Heart left ventricle (tissue), 13 donors: ENCODE measurements around the gene LMNTD2.

ENCODE experiments used
- POLR2A ChIP-seq, 2 donors: fragments of 450-650 bp; IDR thresholded peaks; one replicate each; pipeline ENCODE4 v1.6.1; 2017; ENCODE audit warnings: antibody characterized with exemption in 2 of 2, mild to moderate bottlenecking in 2 of 2, moderate library complexity in 2 of 2
- TF ChIP-seq, protein P1 (sequence below), 12 donors: fragments of 200-600 bp; sonication (generic) in 4 of 12; IDR thresholded peaks; one replicate each; pipeline versions ENCODE4 v1.5.0 to v1.8.0; 2018 to 2022; ENCODE audit warnings: antibody characterized with exemption in 12 of 12, mild to moderate bottlenecking in 5 of 12
- donor health status: ischemic (EF 13 %, LVEDD 7.1; RV severe dilation, severe dysfunction).
- donor health status: DM: no; HTN: yes; CAD: no.
- donor health status: DM: no; HTN: no; CAD: no.
- donor health status: ischemic (EF 25% LVEDD 6.9; RV normal size, moderate dysfunction).
- donor health status: ischemic (EF 25% LVEDD 5.7; RV mildly dilated, moderate dysfunction).
- donor health status: ischemic (EF 35%, LVEDD 5.7; RV mildly dilated, moderate dysfunction).
- donor health status: nonischemic (EF 11% LVEDD 7.7; RV severe dilation, severe dysfunction).
- donor health status: DM: yes; HTN: yes; CAD: no.
- donor health status: PGD.
- donor health status: ischemic (EF 29% LVEDD 5.4; RV normal size, mild dysfunction).
- donor health status: nonischemic (EF 23%, LVEDD 6.1; RV moderate dilation, normal function).

DNA sequence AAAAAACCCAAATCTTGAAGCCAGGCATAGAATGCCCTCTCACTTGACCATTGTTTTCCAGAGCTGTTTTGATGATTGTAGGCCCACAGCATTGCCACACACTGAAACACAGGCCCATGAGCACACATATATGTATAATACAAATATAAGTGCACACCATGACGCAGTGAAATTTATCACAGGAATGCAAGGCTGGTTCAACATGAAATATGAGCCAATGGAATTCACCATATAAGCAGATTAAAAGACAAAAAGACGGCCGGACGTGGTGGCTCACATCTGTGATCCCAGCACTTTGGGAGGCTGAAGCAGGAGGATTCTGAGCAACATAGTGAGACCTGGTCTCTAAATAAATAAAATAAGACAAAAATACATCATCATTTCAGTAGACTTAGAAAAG is 44.1 kb downstream of the LMNTD2 start:
- TF ChIP-seq POLR2A (IDR thresholded peaks at IDR 0.05): no peak
- TF ChIP-seq, protein P1, sequence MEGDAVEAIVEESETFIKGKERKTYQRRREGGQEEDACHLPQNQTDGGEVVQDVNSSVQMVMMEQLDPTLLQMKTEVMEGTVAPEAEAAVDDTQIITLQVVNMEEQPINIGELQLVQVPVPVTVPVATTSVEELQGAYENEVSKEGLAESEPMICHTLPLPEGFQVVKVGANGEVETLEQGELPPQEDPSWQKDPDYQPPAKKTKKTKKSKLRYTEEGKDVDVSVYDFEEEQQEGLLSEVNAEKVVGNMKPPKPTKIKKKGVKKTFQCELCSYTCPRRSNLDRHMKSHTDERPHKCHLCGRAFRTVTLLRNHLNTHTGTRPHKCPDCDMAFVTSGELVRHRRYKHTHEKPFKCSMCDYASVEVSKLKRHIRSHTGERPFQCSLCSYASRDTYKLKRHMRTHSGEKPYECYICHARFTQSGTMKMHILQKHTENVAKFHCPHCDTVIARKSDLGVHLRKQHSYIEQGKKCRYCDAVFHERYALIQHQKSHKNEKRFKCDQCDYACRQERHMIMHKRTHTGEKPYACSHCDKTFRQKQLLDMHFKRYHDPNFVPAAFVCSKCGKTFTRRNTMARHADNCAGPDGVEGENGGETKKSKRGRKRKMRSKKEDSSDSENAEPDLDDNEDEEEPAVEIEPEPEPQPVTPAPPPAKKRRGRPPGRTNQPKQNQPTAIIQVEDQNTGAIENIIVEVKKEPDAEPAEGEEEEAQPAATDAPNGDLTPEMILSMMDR (IDR thresholded peaks at IDR 0.05): no peak
